Measurements from ENCODE around the gene USF3.
"Not testable (repeated sequence)": the region's sequence is repeated elsewhere in the genome, so short reads cannot be mapped to it uniquely, and the experiment has no call there.

The USF3 gene

GRCh38 chr3:113648524-113648923, 47.9 kb downstream of the USF3 start:
- no peak for DNase-seq

GRCh38 chr3:113643583-113643982, 52.9 kb downstream of the USF3 start:
- DNase-seq = no peak

GRCh38 chr3:113638910-113639309, 57.5 kb downstream of the USF3 start:
- no peak for DNase-seq

GRCh38 chr3:113637756-113638155, 58.7 kb downstream of the USF3 start:
- DNase-seq = no peak

- not testable (repeated sequence) for DNase-seq
Observed at GRCh38 chr3:113636034-113636433, 60.4 kb downstream of the USF3 start.

- DNase-seq = no peak
Observed at GRCh38 chr3:113634782-113635474, 61.5 kb downstream of the USF3 start.

GRCh38 chr3:113631573-113631972, 64.9 kb downstream of the USF3 start:
- DNase-seq = no peak

GRCh38 chr3:113630956-113631542, 65.4 kb downstream of the USF3 start:
- no peak for DNase-seq

GRCh38 chr3:113629584-113630421, 66.6 kb downstream of the USF3 start:
- no peak for DNase-seq

GRCh38 chr3:113628788-113629187, 67.7 kb downstream of the USF3 start:
- DNase-seq = no peak

- DNase-seq = no peak
Observed at GRCh38 chr3:113628316-113628715, 68.1 kb downstream of the USF3 start.

GRCh38 chr3:113626503-113627371, 69.7 kb downstream of the USF3 start:
- no peak for DNase-seq

GRCh38 chr3:113625834-113626233, 70.6 kb downstream of the USF3 start:
- no peak for DNase-seq

- no peak for DNase-seq
Observed at GRCh38 chr3:113623811-113624210, 72.6 kb downstream of the USF3 start.

- DNase-seq = no peak
Observed at GRCh38 chr3:113623324-113623723, 73.1 kb downstream of the USF3 start.

GRCh38 chr3:113620091-113620490, 76.4 kb downstream of the USF3 start:
- no peak for DNase-seq

GRCh38 chr3:113617726-113618125, 78.7 kb downstream of the USF3 start:
- DNase-seq = no peak

GRCh38 chr3:113615976-113616375, 80.5 kb downstream of the USF3 start:
- DNase-seq = no peak

- DNase-seq = no peak
Observed at GRCh38 chr3:113614402-113614801, 82.0 kb downstream of the USF3 start.

GRCh38 chr3:113607219-113607596, 89.2 kb downstream of the USF3 start:
- DNase-seq = no peak

GRCh38 chr3:113606539-113607218, 89.8 kb downstream of the USF3 start:
- no peak for DNase-seq

GRCh38 chr3:113602836-113603235, 93.6 kb downstream of the USF3 start:
- no peak for DNase-seq
